Stimulated activated CD4-positive, alpha-beta T cell treated with anti-CD3 and anti-CD28 coated beads, Interleukin-12 subunit alpha, Interleukin-12 subunit beta, amount 100 ng/mL, for 4 hours (primary cell): ENCODE measurements around the gene AP4S1.
"Not testable (repeated sequence)": the region's sequence is repeated elsewhere in the genome, so short reads cannot be mapped to it uniquely, and the experiment has no call there.

Experiments
- DNase-seq: peaks from one replicate; pipeline ENCODE4 v3.0.0-alpha.2; 2020

The AP4S1 gene

GRCh38 chr14:31025367-31026076, at the start of gene AP4S1:
Gene AP4S1 (plus strand): TSS chr14:31025649. CDS start chr14:31066197, 40,548 bp downstream.
- DNase-seq, result peak; percentile 42

- no peak for DNase-seq
These were observed 47.7 kb upstream of the AP4S1 start for GRCh38 chr14:30977752-30978151.

GRCh38 chr14:30980106-30980704, 45.2 kb upstream of the AP4S1 start:
- peak; percentile 10 for DNase-seq

- DNase-seq, result no peak
These were observed 44.5 kb upstream of the AP4S1 start for GRCh38 chr14:30980980-30981379.

GRCh38 chr14:30982533-30982932, 42.9 kb upstream of the AP4S1 start:
- DNase-seq, result no peak

GRCh38 chr14:30983858-30984257, 41.6 kb upstream of the AP4S1 start:
- DNase-seq, result no peak

- DNase-seq, result no peak
These were observed 39.7 kb upstream of the AP4S1 start for GRCh38 chr14:30985796-30986195.

GRCh38 chr14:30988509-30988908, 36.9 kb upstream of the AP4S1 start:
- DNase-seq, result no peak

- DNase-seq, result no peak
These were observed 34.7 kb upstream of the AP4S1 start for GRCh38 chr14:30990770-30991169.

- DNase-seq, result no peak
These were observed 34.0 kb upstream of the AP4S1 start for GRCh38 chr14:30991408-30991807.

- no peak for DNase-seq
These were observed 32.4 kb upstream of the AP4S1 start for GRCh38 chr14:30993071-30993470.

GRCh38 chr14:30994681-30995620, 30.5 kb upstream of the AP4S1 start:
- DNase-seq, result no peak

GRCh38 chr14:30995689-30996088, 29.8 kb upstream of the AP4S1 start:
- DNase-seq, result no peak

- no peak for DNase-seq
These were observed 28.4 kb upstream of the AP4S1 start for GRCh38 chr14:30996892-30997659.

GRCh38 chr14:30998100-30998706, 27.2 kb upstream of the AP4S1 start:
- no peak for DNase-seq

GRCh38 chr14:30999038-30999773, 26.2 kb upstream of the AP4S1 start:
- no peak for DNase-seq

- no peak for DNase-seq
These were observed 24.7 kb upstream of the AP4S1 start for GRCh38 chr14:31000629-31001338.

GRCh38 chr14:31001339-31001658, 24.1 kb upstream of the AP4S1 start:
- DNase-seq, result no peak

- DNase-seq, result no peak
These were observed 22.2 kb upstream of the AP4S1 start for GRCh38 chr14:31003284-31003683.

- DNase-seq, result not testable (repeated sequence)
These were observed 21.4 kb upstream of the AP4S1 start for GRCh38 chr14:31004007-31004406.

GRCh38 chr14:31006703-31007102, 18.7 kb upstream of the AP4S1 start:
- no peak for DNase-seq
